H1 (cell line): ENCODE measurements around the gene RAD51B. TPM values are rescaled to one million over a fixed set of nuclear protein-coding genes. Genes with fewer than 3 reads are reported as not detected.

Experiments used
- CTCF ChIA-PET: fragments of 300-600 bp; sonication (Branson Sonifier 250); formaldehyde crosslinking; loops from one replicate; lab custom pipeline; 2021; ENCODE audit not compliant: partially characterized antibody; lab: Charles Lee
- POLR2A ChIA-PET: fragments of 300-600 bp; sonication (Branson Sonifier 250); formaldehyde crosslinking; loops from one replicate; lab custom pipeline; 2021; ENCODE audit warnings: inconsistent platforms; ENCODE audit not compliant: partially characterized antibody; lab: Charles Lee
- DNase-seq, 2 experiments: peaks; one replicate each; pipeline versions ENCODE4 v3.0.0 to v3.0.0-alpha.2; 2010 to 2022; ENCODE audit warnings: low spot score in 2 of 2, low read depth in 1 of 2, mixed read lengths in 1 of 2
- FAIRE-seq: peaks from 2 replicates; lab custom pipeline; 2011; peaks lifted over from hg19 to GRCh38; lab: Jason Lieb, UNC
- H2AFZ ChIP-seq: 2 replicates; pipeline ENCODE4 v1.8.1; 2012; ENCODE audit warnings: low read length, inconsistent platforms
- H2AK5ac ChIP-seq: 2 replicates; pipeline ENCODE4 v1.6.1; 2013; ENCODE audit warnings: low read depth, low read length
- H2BK120ac ChIP-seq: replicated peaks from 2 replicates; pipeline ENCODE3; 2013; ENCODE audit warnings: low read depth, low read length, inconsistent platforms
- H2BK12ac ChIP-seq: 2 replicates; pipeline ENCODE4 v1.6.1; 2013; ENCODE audit warnings: low read depth, low read length
- H2BK15ac ChIP-seq: 2 replicates; pipeline ENCODE4 v1.6.1; 2013; ENCODE audit warnings: low read length
- H2BK20ac ChIP-seq: 2 replicates; pipeline ENCODE4 v1.6.1; 2013; ENCODE audit warnings: low read length
- H2BK5ac ChIP-seq: 2 replicates; pipeline ENCODE4 v1.6.1; 2013; ENCODE audit warnings: low read depth, low read length
- H3K14ac ChIP-seq: 2 replicates; pipeline ENCODE4 v1.6.1; 2013; ENCODE audit warnings: inconsistent platforms; ENCODE audit not compliant: insufficient read length
- H3K18ac ChIP-seq: 2 replicates; pipeline ENCODE4 v1.6.1; 2013; ENCODE audit warnings: low read length; ENCODE audit errors: extremely low read depth
- H3K23ac ChIP-seq: 2 replicates; pipeline ENCODE4 v1.6.1; 2013; ENCODE audit warnings: inconsistent platforms; ENCODE audit not compliant: insufficient read length
- H3K23me2 ChIP-seq: 2 replicates; pipeline ENCODE4 v1.6.1; 2013; ENCODE audit warnings: low read depth, low read length
- H3K27ac ChIP-seq: 2 replicates; pipeline ENCODE4 v1.6.1; 2011; ENCODE audit warnings: low read depth, low read length, inconsistent platforms
- H3K27me3 ChIP-seq, 4 experiments: replicated peaks in 1 of 4; 1 replicate in 1 of 4; 2 replicates in 3 of 4; pipeline versions ENCODE4 v1.6.1 to v1.8.1; 2011 to 2013; ENCODE audit warnings: low read length in 3 of 4, mild to moderate bottlenecking in 3 of 4, inconsistent platforms in 2 of 4, mixed read lengths in 2 of 4, moderate library complexity in 1 of 4; ENCODE audit not compliant: control insufficient read depth in 3 of 4, insufficient read depth in 3 of 4; ENCODE audit errors: extremely low read depth in 1 of 4
- H3K36me3 ChIP-seq, 4 experiments: 2 replicates each; pipeline versions ENCODE4 v1.6.1 to v1.8.1; 2011 to 2013; ENCODE audit warnings: mild to moderate bottlenecking in 4 of 4, low read length in 3 of 4, moderate library complexity in 2 of 4, control low read depth in 1 of 4, inconsistent platforms in 1 of 4; ENCODE audit not compliant: insufficient read depth in 4 of 4, control insufficient read depth in 2 of 4
- H3K4ac ChIP-seq: replicated peaks from 2 replicates; pipeline ENCODE3; 2013; ENCODE audit warnings: low read length, low read depth, mixed read lengths, inconsistent platforms; ENCODE audit not compliant: insufficient read length
- H3K4me1 ChIP-seq, 4 experiments: replicated peaks in 1 of 4; 1 replicate in 1 of 4; 2 replicates in 3 of 4; pipeline versions ENCODE4 v1.6.1 to v1.8.1; 2011 to 2013; ENCODE audit warnings: low read length in 3 of 4, inconsistent platforms in 2 of 4, mixed read lengths in 1 of 4; ENCODE audit not compliant: insufficient read depth in 4 of 4, control insufficient read depth in 3 of 4
- H3K4me2 ChIP-seq, 2 experiments: 2 replicates each; pipeline versions ENCODE4 v1.6.1 to v1.8.1; 2011 to 2013; ENCODE audit warnings: low read depth in 2 of 2, low read length in 2 of 2, control low read depth in 1 of 2, inconsistent platforms in 1 of 2, mild to moderate bottlenecking in 1 of 2; ENCODE audit not compliant: insufficient read depth in 1 of 2
- H3K4me3 ChIP-seq, 4 experiments: fragments of 200-600, 300-600 bp in 1 of 4; sonication (generic), shearing (Covaris generic), sonication (Bioruptor Twin) in 1 of 4; 2 replicates each; pipeline versions ENCODE4 v1.5.1 to v1.8.1; 2011 to 2016; ENCODE audit warnings: low read length in 4 of 4, low read depth in 3 of 4, control low read depth in 2 of 4, inconsistent platforms in 2 of 4, mild to moderate bottlenecking in 2 of 4, mixed read lengths in 1 of 4, moderate library complexity in 1 of 4; ENCODE audit not compliant: insufficient read depth in 2 of 4; ENCODE audit errors: extremely low read depth in 1 of 4
- H3K56ac ChIP-seq: replicated peaks from 2 replicates; pipeline ENCODE3; 2013; ENCODE audit warnings: low read depth, mild to moderate bottlenecking, mixed read lengths, low read length, inconsistent platforms; ENCODE audit not compliant: insufficient read length
- H3K79me1 ChIP-seq: 2 replicates; pipeline ENCODE4 v1.6.1; 2013; ENCODE audit warnings: low read depth, low read length, control low read depth
- H3K79me2 ChIP-seq, 2 experiments: 2 replicates each; pipeline versions ENCODE4 v1.6.1 to v1.8.1; 2012 to 2013; ENCODE audit warnings: low read length in 2 of 2, mild to moderate bottlenecking in 2 of 2, inconsistent platforms in 1 of 2; ENCODE audit not compliant: insufficient read depth in 2 of 2, control insufficient read depth in 1 of 2
- H3K9ac ChIP-seq, 4 experiments: replicated peaks in 1 of 4; 1 replicate in 1 of 4; 2 replicates in 3 of 4; pipeline versions ENCODE4 v1.6.1 to v1.8.1; 2011 to 2013; ENCODE audit warnings: low read depth in 3 of 4, low read length in 3 of 4, control low read depth in 2 of 4, mild to moderate bottlenecking in 2 of 4, moderate library complexity in 2 of 4, inconsistent platforms in 1 of 4; ENCODE audit errors: extremely low read depth in 1 of 4
- H3K9me3 ChIP-seq, 2 experiments: 2 replicates each; pipeline versions ENCODE4 v1.6.1 to v1.8.1; 2012 to 2013; ENCODE audit warnings: mild to moderate bottlenecking in 2 of 2, moderate library complexity in 2 of 2, control low read depth in 1 of 2, inconsistent platforms in 1 of 2, low read depth in 1 of 2, low read length in 1 of 2, mixed read lengths in 1 of 2; ENCODE audit not compliant: insufficient read depth in 2 of 2
- H4K20me1 ChIP-seq, 2 experiments: replicated peaks in 1 of 2; 2 replicates each; pipeline versions ENCODE3 to v1.8.1; 2011 to 2013; ENCODE audit warnings: inconsistent platforms in 2 of 2, low read length in 2 of 2, mild to moderate bottlenecking in 1 of 2; ENCODE audit not compliant: insufficient read depth in 2 of 2, control insufficient read depth in 1 of 2
- H4K5ac ChIP-seq: 2 replicates; pipeline ENCODE4 v1.6.1; 2013; ENCODE audit warnings: low read length, low read depth, mixed read lengths, inconsistent platforms; ENCODE audit not compliant: insufficient read length
- H4K8ac ChIP-seq: 2 replicates; pipeline ENCODE4 v1.8.0; 2013; ENCODE audit warnings: mild to moderate bottlenecking, moderate library complexity, low read length, inconsistent platforms; ENCODE audit not compliant: insufficient read depth; ENCODE audit errors: extremely low read depth
- H4K91ac ChIP-seq: replicated peaks from 2 replicates; pipeline ENCODE3; 2013; ENCODE audit warnings: low read length, mixed read lengths, inconsistent platforms; ENCODE audit not compliant: insufficient read length
- BACH1 ChIP-seq: IDR thresholded peaks from 2 replicates; pipeline ENCODE4 v1.6.1; 2012; ENCODE audit warnings: low read length, improper control_type of control experiment
- EGR1 ChIP-seq: IDR thresholded peaks from 2 replicates; pipeline ENCODE4 v1.6.1; 2011; ENCODE audit warnings: low read depth, low read length, borderline replicate concordance
- KDM1A ChIP-seq: fragments of 200-600, 300-600 bp; sonication (generic); IDR thresholded peaks from 2 replicates; pipeline ENCODE4 v1.7.1; 2016; ENCODE audit warnings: mild to moderate bottlenecking, low read length, borderline replicate concordance
- MAFK ChIP-seq: IDR thresholded peaks from 2 replicates; pipeline ENCODE4 v1.6.1; 2012; ENCODE audit warnings: low read depth, mild to moderate bottlenecking, improper control_type of control experiment, low read length
- NRF1 ChIP-seq: IDR thresholded peaks from 2 replicates; pipeline ENCODE4 v1.6.1; 2011; ENCODE audit warnings: mild to moderate bottlenecking, low read depth, low read length, improper control_type of control experiment
- PHF8 ChIP-seq: fragments of 200-600 bp; sonication (generic); conservative IDR thresholded peaks from 2 replicates; pipeline ENCODE4 v1.7.1; 2012; ENCODE audit warnings: low read depth, mild to moderate bottlenecking, inconsistent platforms, low read length, moderate library complexity
- POLR2AphosphoS5 ChIP-seq: IDR thresholded peaks from 2 replicates; pipeline ENCODE4 v1.6.1; 2011; ENCODE audit warnings: low read depth, low read length
- SIX5 ChIP-seq: IDR thresholded peaks from 2 replicates; pipeline ENCODE4 v1.6.1; 2011; ENCODE audit warnings: mild to moderate bottlenecking, low read depth, low read length
- SRF ChIP-seq: IDR thresholded peaks from 2 replicates; pipeline ENCODE4 v1.6.1; 2011; ENCODE audit warnings: mild to moderate bottlenecking, low read depth, low read length, moderate library complexity
- TBP ChIP-seq: IDR thresholded peaks from 2 replicates; pipeline ENCODE4 v1.6.1; 2011; ENCODE audit warnings: low read depth, low read length, improper control_type of control experiment
- YY1 ChIP-seq: IDR thresholded peaks from 2 replicates; pipeline ENCODE4 v1.6.1; 2011; ENCODE audit warnings: low read depth, mild to moderate bottlenecking, low read length
- WGBS, 2 experiments: shearing (Covaris generic) in 1 of 2; methylation state at CpG; one replicate each; pipeline versions ENCODE4 v1.1.6 to v1.1.7; 2013 to 2015; ENCODE audit warnings: low lambda C conversion rate in 2 of 2, mixed read lengths in 2 of 2, inconsistent platforms in 1 of 2, low coverage in 1 of 2, missing lambda C conversion rate in 1 of 2; ENCODE audit not compliant: insufficient replicate concordance in 2 of 2, insufficient coverage in 1 of 2, insufficient read length in 1 of 2; ENCODE audit errors: extremely low coverage in 1 of 2, missing lambda C conversion rate in 1 of 2; 5-methylcytosine and 5-hydroxymethylcytosine counted together
- polyA plus RNA-seq, 7 experiments: library from polyadenylated mRNA; depleted of rRNA in 3 of 7; stranded (reverse) in 5 of 7; unstranded in 2 of 7; fragments of >200 nt in 5 of 7; fragments of 200-250 nt in 2 of 7; gene quantifications; 1 replicate in 5 of 7; 2 replicates in 1 of 7; 4 replicates in 1 of 7; pipeline versions ENCODE4 v1.2.1 to v1.2.3, GENCODE V29; 2011 to 2013; ENCODE audit warnings: missing spikeins in 2 of 7, mixed read lengths in 2 of 7
- total RNA-seq: library from RNA; stranded (reverse); fragmentation: NEBNext Ultra II Directional; extraction: Animal tissue kit (Norgen Biotek cat#: 25700); gene quantifications from 2 replicates; pipeline ENCODE4 v1.2.1, GENCODE V29; 2021
- TF ChIP-seq, protein P1 (sequence below): IDR thresholded peaks from 2 replicates; pipeline ENCODE4 v1.6.1; 2012; ENCODE audit warnings: inconsistent platforms

The RAD51B gene
- total and polyA plus RNA-seq, 2 of the 8 experiments (the other 6 are each of a cell fraction or from before 2014, with no cell fraction given) = 3.9 to 14.9 TPM

GRCh38 chr14:68774771-68775613, 955.4 kb downstream of the RAD51B start:
- Histone ChIP-seq H3K56ac (no peak overlapping the region), H3K9ac (no peak overlapping the region), H4K5ac (no peak overlapping the region), H3K79me1 (no peaks in the 10 kb centered on the region), H2AK5ac (no peak overlapping the region), H3K4ac (no peak overlapping the region), H3K4me1 (no peaks in the 10 kb centered on the region; a peak in 1 of 7 replicates), H2BK20ac (no peak overlapping the region), H3K9me3 (no peaks in the 10 kb centered on the region), H4K20me1 (no peaks in the 10 kb centered on the region), H3K23ac (no peak overlapping the region), H3K79me2 (no peaks in the 10 kb centered on the region), H4K91ac (no peak overlapping the region), H2BK12ac (peak overlapping the region; percentile 30; the same call in 1 of the 2 replicates), H3K4me2 (no peak overlapping the region), H2BK5ac (no peak overlapping the region), H2BK120ac (no peak overlapping the region), H3K36me3 (no peaks in the 10 kb centered on the region; a peak in 1 of 8 replicates), H3K4me3 (no peak overlapping the region), H3K27me3 (no peaks in the 10 kb centered on the region), H4K8ac (no peak overlapping the region), H2AFZ (no peak overlapping the region), H2BK15ac (no peak overlapping the region), H3K27ac (no peak overlapping the region), H3K23me2 (no peaks in the 10 kb centered on the region), H3K18ac (no peak overlapping the region), H3K14ac (no peak overlapping the region)
- WGBS, 2 experiments = 87% methylated on average over 4 of the region's 4 CpGs; no CpG with 5 or more reads in 1 of the 2 experiments
- CTCF ChIA-PET = interaction anchor here (0.8 to 4.1 kb wide), 28 partner anchors 8 to 1206 kb away, joined by 3 to 31 read pairs (median 4); no protein-coding TSS in a partner anchor
- TF ChIP-seq PHF8 (no peak), EGR1 (no peak), YY1 (no peak), TBP (no peak), MAFK (no peak), SRF (no peak), POLR2AphosphoS5 (no peak), SIX5 (no peak), BACH1 (no peak), KDM1A (no peak), NRF1 (no peak)
- TF ChIP-seq, protein P1, sequence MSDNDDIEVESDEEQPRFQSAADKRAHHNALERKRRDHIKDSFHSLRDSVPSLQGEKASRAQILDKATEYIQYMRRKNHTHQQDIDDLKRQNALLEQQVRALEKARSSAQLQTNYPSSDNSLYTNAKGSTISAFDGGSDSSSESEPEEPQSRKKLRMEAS = no peak
- POLR2A ChIA-PET = interaction anchor here (1.7 to 19.6 kb wide), 2 partner anchors 14 to 42 kb away, joined by 4 to 197 read pairs; partner anchors contain the start of gene ZFP36L1
- no peak for DNase-seq
- FAIRE-seq = no peak
